MM.1S (cell line): Measurements from ENCODE around the gene TCF7L2.
"Not testable (repeated sequence)": the region's sequence is repeated elsewhere in the genome, so short reads cannot be mapped to it uniquely, and the experiment has no call there.

ENCODE experiments used
- EZH2 ChIP-seq: fragments of 300-600 bp; sonication (generic); optimal IDR thresholded peaks from 2 replicates; pipeline ENCODE3; 2017; ENCODE audit warnings: low read depth, mild to moderate bottlenecking, antibody characterized with exemption, low read length, mixed read lengths
- EZH2phosphoT487 ChIP-seq: fragments of 300-600 bp; sonication (generic); IDR thresholded peaks from 2 replicates; pipeline ENCODE4 v1.6.1; 2018; ENCODE audit warnings: antibody characterized with exemption, low read length
- TF ChIP-seq, protein P1 (sequence below): fragments of 300-600 bp; sonication (generic); IDR thresholded peaks from 2 replicates; pipeline ENCODE4 v1.5.1; 2016; ENCODE audit warnings: antibody characterized with exemption, low read length, mixed read lengths

DNA sequence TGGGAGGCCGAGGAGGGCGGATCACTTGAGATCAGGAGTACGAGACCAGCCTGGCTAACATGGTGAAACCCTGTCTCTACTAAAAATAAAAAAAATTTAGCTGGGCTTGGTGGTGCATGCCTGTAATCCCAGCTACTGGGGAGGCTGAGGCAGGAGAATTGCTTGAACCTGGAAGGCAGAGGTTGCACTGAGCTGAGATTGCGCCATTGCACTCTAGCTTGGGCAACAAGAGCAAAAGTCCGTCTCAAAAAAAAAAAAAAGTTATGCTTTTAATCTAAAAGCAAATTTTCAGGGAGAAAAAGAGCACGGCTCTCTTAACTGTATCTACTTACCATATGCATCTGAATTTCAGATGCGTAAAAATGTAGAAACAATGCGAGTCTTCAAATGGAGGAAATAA is 116.1 kb downstream of the TCF7L2 start:
- TF ChIP-seq, protein P1, sequence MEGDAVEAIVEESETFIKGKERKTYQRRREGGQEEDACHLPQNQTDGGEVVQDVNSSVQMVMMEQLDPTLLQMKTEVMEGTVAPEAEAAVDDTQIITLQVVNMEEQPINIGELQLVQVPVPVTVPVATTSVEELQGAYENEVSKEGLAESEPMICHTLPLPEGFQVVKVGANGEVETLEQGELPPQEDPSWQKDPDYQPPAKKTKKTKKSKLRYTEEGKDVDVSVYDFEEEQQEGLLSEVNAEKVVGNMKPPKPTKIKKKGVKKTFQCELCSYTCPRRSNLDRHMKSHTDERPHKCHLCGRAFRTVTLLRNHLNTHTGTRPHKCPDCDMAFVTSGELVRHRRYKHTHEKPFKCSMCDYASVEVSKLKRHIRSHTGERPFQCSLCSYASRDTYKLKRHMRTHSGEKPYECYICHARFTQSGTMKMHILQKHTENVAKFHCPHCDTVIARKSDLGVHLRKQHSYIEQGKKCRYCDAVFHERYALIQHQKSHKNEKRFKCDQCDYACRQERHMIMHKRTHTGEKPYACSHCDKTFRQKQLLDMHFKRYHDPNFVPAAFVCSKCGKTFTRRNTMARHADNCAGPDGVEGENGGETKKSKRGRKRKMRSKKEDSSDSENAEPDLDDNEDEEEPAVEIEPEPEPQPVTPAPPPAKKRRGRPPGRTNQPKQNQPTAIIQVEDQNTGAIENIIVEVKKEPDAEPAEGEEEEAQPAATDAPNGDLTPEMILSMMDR: not testable (repeated sequence)
- not testable (repeated sequence) for TF ChIP-seq EZH2phosphoT487, EZH2
